ENCODE measurements around the gene ZSCAN32.

ZSCAN32 gene

GRCh38 chr16:3400779-3401688 lies at the start of gene ZSCAN32, which contains the start of gene ZNF174:
Gene ZSCAN32 (minus strand): TSS chr16:3401004. CDS start chr16:3397557, 3,447 bp downstream.
Gene ZNF174 (plus strand): TSS chr16:3401215. CDS start chr16:3402005, 790 bp downstream.
- no peak for FAIRE-seq
- DNase-seq (ENCODE audit: insufficient read length, low spot score): peak; percentile 98

GRCh38 chr16:3444032-3444388 lies 43.2 kb upstream of the ZSCAN32 start:
- FAIRE-seq: no peak
- no peak for DNase-seq (ENCODE audit: insufficient read length, low spot score)
- TF ChIP-seq CTCF (IDR thresholded peaks at IDR 0.05; ENCODE audit: insufficient read depth, missing control alignments): no peak

More at GRCh38 chr16:3400779-3401688, at the start of gene ZSCAN32, which contains the start of gene ZNF174:
- TF ChIP-seq CTCF (IDR thresholded peaks at IDR 0.05; ENCODE audit: insufficient read depth, missing control alignments): no peak

- FAIRE-seq: no peak
- DNase-seq (ENCODE audit: insufficient read length, low spot score): peak; percentile 60
- TF ChIP-seq CTCF (IDR thresholded peaks at IDR 0.05; ENCODE audit: insufficient read depth, missing control alignments): no peak
Measured at GRCh38 chr16:3443108-3444031, 42.6 kb upstream of the ZSCAN32 start, which contains the start of the genes NAA60 and ZNF597. Gene NAA60 (plus strand): TSS chr16:3443680. CDS start chr16:3476228, 32,548 bp downstream. Gene ZNF597 (minus strand): TSS chr16:3443504. CDS start chr16:3443153, 351 bp downstream.

- DNase-seq (ENCODE audit: insufficient read length, low spot score) (no peak), FAIRE-seq (no peak)
- TF ChIP-seq CTCF (IDR thresholded peaks at IDR 0.05; ENCODE audit: insufficient read depth, missing control alignments): no peak
Measured at GRCh38 chr16:3439637-3440036, 38.8 kb upstream of the ZSCAN32 start.

- TF ChIP-seq CTCF (IDR thresholded peaks at IDR 0.05; ENCODE audit: insufficient read depth, missing control alignments): no peak
- no peak for FAIRE-seq
Measured at GRCh38 chr16:3434373-3434772, 33.6 kb upstream of the ZSCAN32 start.

GRCh38 chr16:3431779-3432219 lies 31.0 kb upstream of the ZSCAN32 start:
- DNase-seq (ENCODE audit: insufficient read length, low spot score) (no peak), FAIRE-seq (no peak)
- TF ChIP-seq CTCF (IDR thresholded peaks at IDR 0.05; ENCODE audit: insufficient read depth, missing control alignments): no peak

More at GRCh38 chr16:3434373-3434772, 33.6 kb upstream of the ZSCAN32 start:
- no peak for DNase-seq (ENCODE audit: insufficient read length, low spot score)
